ENCODE results near the gene MEP1B.

- TF ChIP-seq, protein P1, sequence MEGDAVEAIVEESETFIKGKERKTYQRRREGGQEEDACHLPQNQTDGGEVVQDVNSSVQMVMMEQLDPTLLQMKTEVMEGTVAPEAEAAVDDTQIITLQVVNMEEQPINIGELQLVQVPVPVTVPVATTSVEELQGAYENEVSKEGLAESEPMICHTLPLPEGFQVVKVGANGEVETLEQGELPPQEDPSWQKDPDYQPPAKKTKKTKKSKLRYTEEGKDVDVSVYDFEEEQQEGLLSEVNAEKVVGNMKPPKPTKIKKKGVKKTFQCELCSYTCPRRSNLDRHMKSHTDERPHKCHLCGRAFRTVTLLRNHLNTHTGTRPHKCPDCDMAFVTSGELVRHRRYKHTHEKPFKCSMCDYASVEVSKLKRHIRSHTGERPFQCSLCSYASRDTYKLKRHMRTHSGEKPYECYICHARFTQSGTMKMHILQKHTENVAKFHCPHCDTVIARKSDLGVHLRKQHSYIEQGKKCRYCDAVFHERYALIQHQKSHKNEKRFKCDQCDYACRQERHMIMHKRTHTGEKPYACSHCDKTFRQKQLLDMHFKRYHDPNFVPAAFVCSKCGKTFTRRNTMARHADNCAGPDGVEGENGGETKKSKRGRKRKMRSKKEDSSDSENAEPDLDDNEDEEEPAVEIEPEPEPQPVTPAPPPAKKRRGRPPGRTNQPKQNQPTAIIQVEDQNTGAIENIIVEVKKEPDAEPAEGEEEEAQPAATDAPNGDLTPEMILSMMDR (IDR thresholded peaks at IDR 0.05; ENCODE audit: low read depth, low read length, poor library complexity, severe bottlenecking), result no peak
- no peak for TF ChIP-seq EZH2phosphoT487 (IDR thresholded peaks at IDR 0.05; ENCODE audit: borderline replicate concordance, low read length)
These were observed 32.3 kb upstream of the MEP1B start for GRCh38 chr18:32157580-32157979.

Data from DOHH2 (cell line).